NCI-H1436 (cell line): ENCODE data around the gene MYOZ3.

Source experiments
- DNase-seq: peaks from one replicate; lab custom pipeline; 2025; lab: John Stamatoyannopoulos, UW

Gene MYOZ3

GRCh38 chr5:150703762-150704161, 42.7 kb downstream of the MYOZ3 start:
- no peak for DNase-seq

- no peak for DNase-seq
Observed at GRCh38 chr5:150706776-150707390, 45.8 kb downstream of the MYOZ3 start.

DNA sequence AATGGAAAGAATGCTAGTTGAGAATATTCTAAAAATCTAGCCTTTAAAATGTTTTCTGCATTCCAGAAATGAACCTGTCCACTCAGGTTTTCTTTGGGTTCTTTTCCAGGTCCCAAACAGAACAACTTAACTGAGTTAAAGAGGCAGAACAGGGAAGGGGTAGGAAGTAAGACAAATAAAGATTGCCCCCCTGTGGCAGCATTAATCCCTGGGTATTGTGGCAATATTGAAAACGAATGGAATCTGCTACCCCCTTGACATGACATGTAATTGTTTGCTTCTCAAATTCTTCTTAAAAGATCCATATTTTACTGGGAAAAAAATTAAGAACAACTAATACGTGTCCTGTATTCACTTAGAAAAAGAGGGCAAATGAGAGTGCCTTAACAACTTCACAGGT, 49.1 kb downstream of the MYOZ3 start:
- no peak for DNase-seq

DNA sequence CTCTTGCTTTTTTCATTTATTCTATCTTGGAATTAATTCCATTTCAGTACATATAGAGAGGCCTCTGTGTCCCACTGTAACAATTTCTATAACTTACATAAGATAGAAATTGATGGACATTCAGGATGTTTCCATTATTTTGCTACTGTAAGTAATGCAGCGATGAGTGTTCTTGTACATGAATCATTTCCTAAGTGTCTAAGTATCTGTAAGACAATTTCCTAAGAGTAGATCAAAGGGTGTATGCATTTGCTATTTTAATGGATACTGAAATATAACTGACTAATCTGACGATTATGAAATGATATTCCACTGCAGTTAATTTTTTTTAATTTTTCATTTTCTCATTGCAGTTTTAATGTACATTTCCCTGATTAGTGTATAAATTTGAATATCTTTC, 62.8 kb downstream of the MYOZ3 start:
- no peak for DNase-seq
